Hepatocyte (in vitro differentiated cells): Measurements from ENCODE around the gene COIL. TPM values are rescaled to one million over a fixed set of nuclear protein-coding genes. Genes with fewer than 3 reads are reported as not detected.
A peak's percentile ranks its signal among the peaks of the same experiment; 100 is the strongest.
"Not testable (repeated sequence)": the region's sequence is repeated elsewhere in the genome, so short reads cannot be mapped to it uniquely, and the experiment has no call there.

Experiments
- DNase-seq: peaks from one replicate; pipeline ENCODE4 v3.0.0-alpha.2; 2016; ENCODE audit warnings: low spot score
- H2AFZ ChIP-seq: fragments of 200-600 bp; sonication (generic); 2 replicates; pipeline ENCODE4 v1.6.0; 2016; ENCODE audit warnings: antibody characterized with exemption, mild to moderate bottlenecking
- H3K27ac ChIP-seq: fragments of 200-600 bp; sonication (generic); 2 replicates; pipeline ENCODE4 v1.5.1; 2016; ENCODE audit warnings: mild to moderate bottlenecking
- H3K27me3 ChIP-seq: fragments of 200-600 bp; sonication (generic); 2 replicates; pipeline ENCODE4 v1.6.1; 2016
- H3K36me3 ChIP-seq: fragments of 200-600 bp; sonication (generic); replicated peaks from 2 replicates; pipeline ENCODE4 v1.5.1; 2016; ENCODE audit warnings: low read depth; ENCODE audit not compliant: insufficient read depth
- H3K4me1 ChIP-seq: fragments of 200-600 bp; sonication (generic); 2 replicates; pipeline ENCODE4 v1.5.1; 2016; ENCODE audit warnings: mild to moderate bottlenecking, moderate library complexity; ENCODE audit not compliant: insufficient read depth
- H3K4me2 ChIP-seq: fragments of 200-600 bp; sonication (generic); 2 replicates; pipeline ENCODE4 v1.6.0; 2016
- H3K4me3 ChIP-seq: fragments of 200-600 bp; sonication (generic); 2 replicates; pipeline ENCODE4 v1.5.1; 2016; ENCODE audit warnings: mild to moderate bottlenecking
- H3K79me2 ChIP-seq: fragments of 200-600 bp; sonication (generic); 2 replicates; pipeline ENCODE4 v1.6.0; 2017; ENCODE audit warnings: mild to moderate bottlenecking
- H3K9me2 ChIP-seq: fragments of 200-600 bp; sonication (generic); replicated peaks from 2 replicates; pipeline ENCODE4 v1.6.0; 2017; ENCODE audit warnings: mild to moderate bottlenecking; ENCODE audit not compliant: insufficient read depth
- H3K9me3 ChIP-seq: fragments of 200-600 bp; sonication (generic); 2 replicates; pipeline ENCODE4 v1.5.1; 2016; ENCODE audit warnings: low read depth, mild to moderate bottlenecking
- H4K20me1 ChIP-seq: fragments of 200-600 bp; sonication (generic); 2 replicates; pipeline ENCODE4 v1.6.0; 2016; ENCODE audit warnings: mild to moderate bottlenecking; ENCODE audit not compliant: insufficient read depth, poor library complexity, severe bottlenecking
- CTCF ChIP-seq: fragments of 200-600 bp; sonication (generic); IDR thresholded peaks from 2 replicates; pipeline ENCODE4 v1.5.1; 2016; ENCODE audit warnings: antibody characterized with exemption, mild to moderate bottlenecking; ENCODE audit not compliant: poor library complexity
- EZH2 ChIP-seq: fragments of 200-600 bp; sonication (generic); IDR thresholded peaks from 2 replicates; pipeline ENCODE4 v1.6.1; 2016; ENCODE audit warnings: antibody characterized with exemption, mild to moderate bottlenecking, borderline replicate concordance
- EZH2phosphoT487 ChIP-seq: fragments of 200-600 bp; sonication (generic); IDR thresholded peaks from one replicate; pipeline ENCODE4 v1.6.1; 2018; ENCODE audit warnings: antibody characterized with exemption, mild to moderate bottlenecking, low read depth, moderate library complexity; ENCODE audit not compliant: unreplicated experiment, severe bottlenecking
- WGBS: methylation state at CpG from one replicate; pipeline ENCODE4 v1.1.6; 2016; ENCODE audit warnings: low lambda C conversion rate; ENCODE audit errors: missing lambda C conversion rate; 5-methylcytosine and 5-hydroxymethylcytosine counted together
- polyA plus RNA-seq: library from polyadenylated mRNA; unstranded; fragments of >200 nt; fragmentation: Nextera tagmentation; extraction: Ambion mirVana; gene quantifications from 2 replicates; pipeline ENCODE4 v1.2.1, GENCODE V29; 2016
- total RNA-seq: library from RNA; depleted of rRNA; stranded (reverse); fragments of >200 nt; gene quantifications from 2 replicates; pipeline ENCODE4 v1.2.3, GENCODE V29; 2014

COIL gene
- total and polyA plus RNA-seq, 2 experiments from 2014 or later: 12.9 to 21.0 TPM

GRCh38 chr17:56982312-56982711 lies 21.5 kb upstream of the COIL start:
- Histone ChIP-seq H3K36me3 (no peaks in the 10 kb centered on the region), H4K20me1 (no peaks in the 10 kb centered on the region), H2AFZ (no peak overlapping the region), H3K27me3 (no peaks in the 10 kb centered on the region), H3K9me2 (no peaks in the 10 kb centered on the region), H3K27ac (no peak overlapping the region), H3K4me2 (no peak overlapping the region), H3K4me1 (peaks cover 14% of the 10 kb centered on the region), H3K9me3 (no peaks in the 10 kb centered on the region), H3K79me2 (peaks cover 8% of the 10 kb centered on the region), H3K4me3 (no peak overlapping the region)
- no peak for DNase-seq
- TF ChIP-seq EZH2phosphoT487 (no peak), CTCF (no peak), EZH2 (no peak)
- 94% methylated on average over 8 of the region's 8 CpGs for WGBS

DNA sequence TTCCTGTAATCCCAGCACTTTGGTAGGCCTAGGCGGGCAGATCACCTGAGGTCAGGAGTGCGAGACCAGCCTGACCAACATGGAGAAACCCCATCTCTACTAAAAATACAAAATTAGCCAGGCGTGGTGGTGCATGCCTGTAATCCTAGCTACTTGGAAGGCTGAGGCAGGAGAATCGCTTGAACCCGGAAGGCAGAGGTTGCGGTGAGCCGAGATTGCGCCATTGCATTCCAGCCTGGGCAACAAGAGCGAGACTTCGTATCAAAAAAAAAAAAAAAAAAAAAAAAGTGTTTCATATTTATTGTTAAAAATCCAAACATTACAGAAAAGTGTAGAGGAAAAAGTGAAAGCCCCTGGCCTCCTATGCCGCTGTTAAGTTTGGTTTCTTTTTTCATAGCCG lies 19.7 kb upstream of the COIL start:
- not testable (repeated sequence) for H3K79me2 ChIP-seq, H3K4me3 ChIP-seq, H3K9me3 ChIP-seq, H4K20me1 ChIP-seq, DNase-seq, H2AFZ ChIP-seq, H3K36me3 ChIP-seq, H3K27me3 ChIP-seq, H3K9me2 ChIP-seq, H3K27ac ChIP-seq, H3K4me2 ChIP-seq
- peaks cover 14% of the 10 kb centered on the region for H3K4me1 ChIP-seq
- 95% methylated on average over 12 of the region's 12 CpGs for WGBS

GRCh38 chr17:56979091-56979480 lies 18.2 kb upstream of the COIL start:
- Histone ChIP-seq H3K4me3 (no peak overlapping the region), H3K27me3 (no peaks in the 10 kb centered on the region), H3K4me2 (peak overlapping the region; percentile 84), H3K27ac (no peak overlapping the region), H3K79me2 (peaks cover 8% of the 10 kb centered on the region), H2AFZ (no peak overlapping the region), H3K4me1 (peaks cover 14% of the 10 kb centered on the region), H3K36me3 (no peaks in the 10 kb centered on the region), H3K9me3 (no peaks in the 10 kb centered on the region), H3K9me2 (no peaks in the 10 kb centered on the region), H4K20me1 (no peaks in the 10 kb centered on the region)
- TF ChIP-seq EZH2 (no peak), CTCF (no peak), EZH2phosphoT487 (no peak)
- no peak for DNase-seq
- 27% methylated on average over 3 of the region's 3 CpGs for WGBS

- WGBS: 24% methylated on average over 11 of the region's 11 CpGs
- H3K27ac ChIP-seq: peak overlapping the region; percentile 15
- peaks cover 8% of the 10 kb centered on the region for H3K79me2 ChIP-seq
- DNase-seq: no peak
- H3K4me3 ChIP-seq: peak overlapping the region; percentile 46
- no peaks in the 10 kb centered on the region for H3K9me3 ChIP-seq
- peak overlapping the region; percentile 92 for H2AFZ ChIP-seq
- no peak for TF ChIP-seq EZH2phosphoT487
- TF ChIP-seq CTCF: no peak
- no peak for TF ChIP-seq EZH2
- peak overlapping the region; percentile 84 for H3K4me2 ChIP-seq
- no peaks in the 10 kb centered on the region for H3K36me3 ChIP-seq
- peaks cover 14% of the 10 kb centered on the region for H3K4me1 ChIP-seq
- no peaks in the 10 kb centered on the region for H4K20me1 ChIP-seq
- H3K27me3 ChIP-seq: no peaks in the 10 kb centered on the region
- no peaks in the 10 kb centered on the region for H3K9me2 ChIP-seq
Measured at GRCh38 chr17:56978441-56979090, 17.7 kb upstream of the COIL start.
